WTC11 (cell line): ENCODE data around the gene MEAF6. TPM values are rescaled to one million over a fixed set of nuclear protein-coding genes. Genes with fewer than 3 reads are reported as not detected.

Source experiments
- ATAC-seq: fragments of 200-7000 bp; cut with Tn5 transposase; 2 replicates; pipeline ENCODE4 v1.10.0; 2021; ENCODE audit warnings: mild to moderate bottlenecking, moderate library complexity
- CTCF ChIA-PET: fragments of 300-600 bp; sonication (Branson Sonifier 250); formaldehyde crosslinking; loops from one replicate; lab custom pipeline; 2021; ENCODE audit warnings: antibody characterized with exemption; lab: Charles Lee
- POLR2A ChIA-PET: fragments of 350-600 bp; sonication (Branson Sonifier 250); formaldehyde crosslinking; loops from one replicate; lab custom pipeline; 2021; ENCODE audit warnings: antibody characterized with exemption; lab: Charles Lee
- DNase-seq: peaks from one replicate; pipeline ENCODE4 v3.0.0; 2021; ENCODE audit warnings: low spot score
- H3K27ac Mint-ChIP-seq: 2 replicates; pipeline ENCODE4 v1.8.0; 2021; ENCODE audit warnings: mixed read lengths
- H3K27me3 Mint-ChIP-seq: 2 replicates; pipeline ENCODE4 v1.8.0; 2021; ENCODE audit warnings: low read depth, mild to moderate bottlenecking, moderate library complexity, mixed read lengths
- H3K36me3 Mint-ChIP-seq: 2 replicates; pipeline ENCODE4 v1.8.0; 2021; ENCODE audit warnings: mixed read lengths
- H3K4me1 Mint-ChIP-seq: 2 replicates; pipeline ENCODE4 v1.8.0; 2022; ENCODE audit warnings: mixed read lengths
- H3K4me3 Mint-ChIP-seq: 2 replicates; pipeline ENCODE4 v1.8.0; 2021; ENCODE audit warnings: mild to moderate bottlenecking, moderate library complexity, mixed read lengths
- H3K9me3 Mint-ChIP-seq: 2 replicates; pipeline ENCODE4 v1.8.0; 2021; ENCODE audit warnings: mixed read lengths
- E2F5 ChIP-seq: sonication (generic); formaldehyde crosslinking; IDR thresholded peaks from 2 replicates; pipeline ENCODE4 v1.8.1; 2022; ENCODE audit warnings: mild to moderate bottlenecking, moderate library complexity, missing genetic modification reagents
- ESRRA ChIP-seq: sonication (generic); formaldehyde crosslinking; IDR thresholded peaks from 2 replicates; pipeline ENCODE4 v1.8.1; 2022; ENCODE audit warnings: mild to moderate bottlenecking, missing genetic modification reagents, borderline replicate concordance
- ETV6 ChIP-seq: sonication (generic); formaldehyde crosslinking; IDR thresholded peaks from 2 replicates; pipeline ENCODE4 v1.8.1; 2022; ENCODE audit warnings: mild to moderate bottlenecking, missing genetic modification reagents
- FOXK1 ChIP-seq: sonication (generic); formaldehyde crosslinking; IDR thresholded peaks from 2 replicates; pipeline ENCODE4 v1.8.0; 2022; ENCODE audit warnings: mild to moderate bottlenecking, moderate library complexity, missing genetic modification reagents
- FOXP1 ChIP-seq: sonication (generic); formaldehyde crosslinking; IDR thresholded peaks from 2 replicates; pipeline ENCODE4 v1.8.0; 2022; ENCODE audit warnings: missing genetic modification reagents, mild to moderate bottlenecking, moderate library complexity, borderline replicate concordance
- FOXP4 ChIP-seq: sonication (generic); formaldehyde crosslinking; IDR thresholded peaks from 2 replicates; pipeline ENCODE4 v1.8.0; 2022; ENCODE audit warnings: mild to moderate bottlenecking, missing genetic modification reagents
- GRHL2 ChIP-seq: fragments of 250-450 bp; sonication (Bioruptor Pico); IDR thresholded peaks from 2 replicates; pipeline ENCODE4 v1.8.0; 2022; ENCODE audit warnings: mild to moderate bottlenecking, moderate library complexity; ENCODE audit not compliant: insufficient replicate concordance, severe bottlenecking
- HMGXB4 ChIP-seq: sonication (generic); formaldehyde crosslinking; IDR thresholded peaks from 2 replicates; pipeline ENCODE4 v1.8.1; 2023; ENCODE audit warnings: mild to moderate bottlenecking, moderate library complexity, missing genetic modification reagents
- KAT7 ChIP-seq: sonication (generic); formaldehyde crosslinking; IDR thresholded peaks from 2 replicates; pipeline ENCODE4 v1.8.1; 2023; ENCODE audit warnings: missing genetic modification reagents, mild to moderate bottlenecking, borderline replicate concordance
- MAX ChIP-seq: sonication (generic); formaldehyde crosslinking; IDR thresholded peaks from 2 replicates; pipeline ENCODE4 v1.8.0; 2022; ENCODE audit warnings: mild to moderate bottlenecking, missing genetic modification reagents
- NFATC4 ChIP-seq: fragments of 250-450 bp; sonication (Bioruptor Pico); IDR thresholded peaks from 2 replicates; pipeline ENCODE4 v1.9.0; 2021; ENCODE audit warnings: mild to moderate bottlenecking
- RORB ChIP-seq: fragments of 250-450 bp; sonication (Bioruptor Pico); IDR thresholded peaks from 2 replicates; pipeline ENCODE4 v1.9.0; 2021; ENCODE audit warnings: mild to moderate bottlenecking
- SP1 ChIP-seq: sonication (generic); formaldehyde crosslinking; conservative IDR thresholded peaks from 2 replicates; pipeline ENCODE4 v1.8.1; 2022; ENCODE audit warnings: missing genetic modification reagents
- TEAD4 ChIP-seq: sonication (generic); formaldehyde crosslinking; IDR thresholded peaks from 2 replicates; pipeline ENCODE4 v1.8.0; 2022; ENCODE audit warnings: mild to moderate bottlenecking, missing genetic modification reagents
- TP53 ChIP-seq: sonication (generic); formaldehyde crosslinking; IDR thresholded peaks from 2 replicates; pipeline ENCODE4 v1.8.1; 2023; ENCODE audit warnings: mild to moderate bottlenecking, missing genetic modification reagents
- ZBTB21 ChIP-seq: sonication (generic); formaldehyde crosslinking; IDR thresholded peaks from 2 replicates; pipeline ENCODE4 v1.8.1; 2023; ENCODE audit warnings: mild to moderate bottlenecking, missing genetic modification reagents, borderline replicate concordance
- ZBTB43 ChIP-seq: sonication (generic); formaldehyde crosslinking; IDR thresholded peaks from 2 replicates; pipeline ENCODE4 v1.8.1; 2023; ENCODE audit warnings: mild to moderate bottlenecking, missing genetic modification reagents
- ZMAT4 ChIP-seq: fragments of 250-450 bp; sonication (Bioruptor Pico); IDR thresholded peaks from 2 replicates; pipeline ENCODE4 v1.9.0; 2021; ENCODE audit warnings: mild to moderate bottlenecking
- ZNF423 ChIP-seq: fragments of 250-450 bp; sonication (Bioruptor Pico); IDR thresholded peaks from 2 replicates; pipeline ENCODE4 v2.1.2; 2022; ENCODE audit warnings: mild to moderate bottlenecking, moderate library complexity
- ZSCAN18 ChIP-seq: fragments of 250-450 bp; sonication (Bioruptor Pico); IDR thresholded peaks from 2 replicates; pipeline ENCODE4 v2.1.2; 2022; ENCODE audit warnings: mild to moderate bottlenecking, moderate library complexity
- total RNA-seq: library from RNA; stranded (reverse); gene quantifications from 3 replicates; pipeline ENCODE4 v1.2.3, GENCODE V29; 2021

MEAF6 gene
- total RNA-seq, 1 experiment from 2014 or later: 37.4 TPM

- peak; percentile 83 for DNase-seq
- ChIA-PET CTCF (interaction anchor here (0.9 to 6.4 kb wide), 8 partner anchors 8 to 218 kb away, joined by 3 to 109 read pairs (median 5); partner anchors contain the start of genes CDCA8 and MEAF6), POLR2A (interaction anchor here (0.6 to 2.7 kb wide), 7 partner anchors 10 to 1586 kb away, joined by 3 to 13 read pairs (median 3); partner anchors contain the start of gene MEAF6)
- Mint-ChIP-seq H3K9me3 (no peaks in the 10 kb centered on the region), H3K4me3 (peak within 1 kb of the TSS; percentile 73), H3K27me3 (peaks cover 23% of the 10 kb centered on the region), H3K4me1 (peaks cover 57% of the 10 kb centered on the region), H3K36me3 (peaks cover 5% of the 10 kb centered on the region), H3K27ac (peak within 1 kb of the TSS; percentile 27; the same call in 1 of the 2 replicates)
- peak; percentile 67 for ATAC-seq
- TF ChIP-seq ZNF423 (no peak; the same call in 1 of the 2 replicates), TEAD4 (no peak), ETV6 (CRISPR knock-in tag) (peak; percentile 54), ZMAT4 (no peak), GRHL2 (CRISPR knock-in tag) (no peak), HMGXB4 (peak; percentile 30; the same call in 1 of the 2 replicates), FOXP1 (CRISPR knock-in tag) (0 out of 2 replicates have a peak, but pooled peaks have one; percentile 31), MAX (CRISPR knock-in tag) (no peak), KAT7 (CRISPR knock-in tag) (no peak; the same call in 1 of the 2 replicates), E2F5 (CRISPR knock-in tag) (peak; percentile 31; the same call in 1 of the 2 replicates), SP1 (CRISPR knock-in tag) (peak; percentile 90), TP53 (CRISPR knock-in tag) (no peak), ZSCAN18 (CRISPR knock-in tag) (no peak), RORB (CRISPR knock-in tag) (no peak), ZBTB21 (CRISPR knock-in tag) (no peak), ZBTB43 (CRISPR knock-in tag) (no peak), NFATC4 (no peak), FOXK1 (CRISPR knock-in tag) (peak; percentile 62; the same call in 1 of the 2 replicates), FOXP4 (CRISPR knock-in tag) (peak; percentile 11; the same call in 1 of the 2 replicates), ESRRA (CRISPR knock-in tag) (0 out of 2 replicates have a peak, but pooled peaks have one; percentile 11)
These were observed 40.4 kb downstream of the MEAF6 start, which contains the start of gene ZC3H12A for GRCh38 chr1:37474046-37474696. ZC3H12A (plus strand) TSS chr1:37474580; CDS start chr1:37475497, 917 bp downstream.
